HCT116 (cell line): ENCODE results near the gene DYDC2. TPM values are rescaled to one million over a fixed set of nuclear protein-coding genes. Genes with fewer than 3 reads are reported as not detected.

Experiments used
- ATAC-seq: fragments of 200-7000 bp; cut with Tn5 transposase; 2 replicates; pipeline ENCODE4 v1.9.1; 2020; ENCODE audit warnings: mild to moderate bottlenecking, moderate library complexity
- BruUV-seq: library from RNA; stranded (reverse); fragments of 400-500 nt; replicated peaks from 2 replicates; lab custom pipeline; 2021; lab: Mats Ljungman, UMichigan
- CTCF ChIA-PET: fragments of 300-600 bp; sonication (Branson Sonifier 250); formaldehyde crosslinking; loops from one replicate; lab custom pipeline; 2021; ENCODE audit warnings: antibody characterized with exemption; lab: Charles Lee
- POLR2A ChIA-PET: fragments of 300-600, 350-600 bp; sonication (Branson Sonifier 250); formaldehyde crosslinking; loops from one replicate; lab custom pipeline; 2021; ENCODE audit warnings: antibody characterized with exemption; lab: Charles Lee
- RAD21 ChIA-PET, 2 experiments: fragments of 300-600 bp; sonication (Branson Sonifier 250); formaldehyde crosslinking; loops; one replicate each; lab custom pipeline; 2023; ENCODE audit warnings: low total read pairs in 2 of 2; ENCODE audit not compliant: uncharacterized antibody in 2 of 2, unreplicated experiment in 2 of 2, low non-redundant PET in 1 of 2; lab: Charles Lee
- DNase-seq: peaks from one replicate; pipeline ENCODE4 v3.0.0-alpha.2; 2010; ENCODE audit warnings: low read depth, low spot score
- H2AFZ ChIP-seq: fragments of 200-600 bp; shearing (Covaris generic), sonication (generic); 2 replicates; pipeline ENCODE4 v1.6.1; 2017; ENCODE audit warnings: low read depth, mixed run types, mixed read lengths, antibody characterized with exemption, low read length; ENCODE audit not compliant: poor library complexity, severe bottlenecking
- H3K27ac ChIP-seq: 2 replicates; pipeline ENCODE4 v1.5.1; 2012; ENCODE audit warnings: low read depth, low read length
- H3K27me3 ChIP-seq: fragments of 200-600 bp; sonication (generic); 2 replicates; pipeline ENCODE4 v1.6.1; 2016; ENCODE audit warnings: mixed run types, low read length, mixed read lengths; ENCODE audit not compliant: insufficient read depth
- H3K36me3 ChIP-seq, 2 experiments: fragments of 200-500 bp in 1 of 2; fragments of 200-600 bp in 1 of 2; sonication (Bioruptor generic) in 1 of 2; sonication (generic) in 1 of 2; 2 replicates each; pipeline versions ENCODE4 v1.5.1 to v1.6.1; 2014 to 2016; ENCODE audit warnings: low read length in 2 of 2, inconsistent platforms in 1 of 2, mixed read lengths in 1 of 2, mixed run types in 1 of 2; ENCODE audit not compliant: insufficient read depth in 2 of 2, control insufficient read depth in 1 of 2
- H3K4me1 ChIP-seq, 2 experiments: fragments of 200-600 bp in 1 of 2; sonication (generic) in 1 of 2; 2 replicates each; pipeline versions ENCODE4 v1.5.1 to v1.6.1; 2012 to 2017; ENCODE audit warnings: low read length in 2 of 2, inconsistent platforms in 1 of 2, mild to moderate bottlenecking in 1 of 2, mixed read lengths in 1 of 2, mixed run types in 1 of 2, moderate library complexity in 1 of 2; ENCODE audit not compliant: insufficient read depth in 2 of 2, control insufficient read depth in 1 of 2
- H3K4me2 ChIP-seq: fragments of 200-600 bp; sonication (generic); 2 replicates; pipeline ENCODE4 v1.6.1; 2017; ENCODE audit warnings: mixed run types, low read length, mixed read lengths
- H3K4me3 ChIP-seq, 2 experiments: fragments of 200-600 bp in 1 of 2; sonication (generic) in 1 of 2; replicated peaks in 1 of 2; 2 replicates each; pipeline ENCODE4 v1.5.1; 2011 to 2016; ENCODE audit warnings: low read length in 2 of 2, control low read depth in 1 of 2, low read depth in 1 of 2, mild to moderate bottlenecking in 1 of 2, mixed read lengths in 1 of 2, mixed run types in 1 of 2
- H3K79me2 ChIP-seq: fragments of 200-600 bp; sonication (generic); 2 replicates; pipeline ENCODE4 v1.6.1; 2017; ENCODE audit warnings: mild to moderate bottlenecking, mixed run types, low read length, moderate library complexity, mixed read lengths; ENCODE audit not compliant: insufficient read depth
- H3K9ac ChIP-seq: fragments of 200-600 bp; sonication (generic); 2 replicates; pipeline ENCODE4 v1.6.1; 2016; ENCODE audit warnings: low read length, mixed read lengths
- H3K9me2 ChIP-seq: fragments of 200-600 bp; sonication (generic), shearing (Covaris generic); 2 replicates; pipeline ENCODE4 v1.6.1; 2017; ENCODE audit warnings: mixed run types, mild to moderate bottlenecking, moderate library complexity; ENCODE audit not compliant: insufficient read depth
- H3K9me3 ChIP-seq, 2 experiments: fragments of 200-500 bp in 1 of 2; fragments of 200-600 bp in 1 of 2; sonication (Bioruptor generic) in 1 of 2; sonication (generic) in 1 of 2; 2 replicates each; pipeline ENCODE4 v1.6.1; 2014 to 2017; ENCODE audit warnings: low read length in 2 of 2, mixed read lengths in 2 of 2, inconsistent platforms in 1 of 2, low read depth in 1 of 2, mild to moderate bottlenecking in 1 of 2, mixed run types in 1 of 2, moderate library complexity in 1 of 2; ENCODE audit not compliant: control insufficient read depth in 1 of 2, insufficient read depth in 1 of 2
- H4K20me1 ChIP-seq: fragments of 200-600 bp; sonication (generic), shearing (Covaris generic); 2 replicates; pipeline ENCODE4 v1.6.1; 2017; ENCODE audit warnings: mixed run types, mild to moderate bottlenecking, moderate library complexity; ENCODE audit not compliant: insufficient read depth
- EZH2 ChIP-seq: fragments of 200-600 bp; sonication (generic); IDR thresholded peaks from 2 replicates; pipeline ENCODE4 v1.6.1; 2017; ENCODE audit warnings: antibody characterized with exemption, mixed run types
- POLR2AphosphoS5 ChIP-seq: IDR thresholded peaks from 2 replicates; pipeline ENCODE4 v1.6.1; 2011; ENCODE audit warnings: mild to moderate bottlenecking, low read depth, low read length, moderate library complexity
- YY1 ChIP-seq: IDR thresholded peaks from 2 replicates; pipeline ENCODE4 v1.6.1; 2011; ENCODE audit warnings: low read length, low read depth, moderate library complexity, mild to moderate bottlenecking; ENCODE audit not compliant: insufficient replicate concordance; ENCODE audit errors: extremely low read depth
- intact Hi-C: fragments of 100-400 bp; cut with micrococcal nuclease; formaldehyde crosslinking; loops from 2 replicates; pipeline ENCODE4 v1.10.0; 2022
- total RNA-seq: library from RNA; stranded (reverse); gene quantifications from one replicate; pipeline ENCODE4 v1.2.1, GENCODE V29; 2021; ENCODE audit not compliant: unreplicated experiment
- TF ChIP-seq, protein P1 (sequence below): IDR thresholded peaks from 2 replicates; pipeline ENCODE4 v1.6.1; 2011; ENCODE audit warnings: mild to moderate bottlenecking, low read length, moderate library complexity; ENCODE audit not compliant: insufficient replicate concordance; ENCODE audit errors: extremely low read depth

The DYDC2 gene
- total RNA-seq, 1 experiment from 2014 or later = not detected

GRCh38 chr10:80371467-80371866 lies 14.9 kb downstream of the DYDC2 start:
- no TSS peak for BruUV-seq
- no peaks in the 10 kb centered on the region for H4K20me1 ChIP-seq
- no peak overlapping the region for H3K9ac ChIP-seq
- POLR2A ChIA-PET = no interaction called here
- no peaks in the 10 kb centered on the region for H3K9me2 ChIP-seq
- DNase-seq (no peak), ATAC-seq (no peak)
- CTCF ChIA-PET = interaction anchor here (0.6 kb wide), 1 partner anchor 26 kb away, joined by 5 read pairs; no protein-coding TSS in a partner anchor
- H2AFZ ChIP-seq = no peak overlapping the region
- RAD21 ChIA-PET = no interaction called here
- no peaks in the 10 kb centered on the region for H3K36me3 ChIP-seq
- no peak for TF ChIP-seq POLR2AphosphoS5
- TF ChIP-seq EZH2 = no peak
- TF ChIP-seq YY1 = no peak
- no peaks in the 10 kb centered on the region for H3K27me3 ChIP-seq
- no peak overlapping the region for H3K4me2 ChIP-seq
- intact Hi-C loops = no loop called here
- H3K4me3 ChIP-seq = no peak overlapping the region
- H3K79me2 ChIP-seq = no peaks in the 10 kb centered on the region
- H3K4me1 ChIP-seq = no peaks in the 10 kb centered on the region
- H3K9me3 ChIP-seq = peaks cover 0 to 4% of the 10 kb centered on the region in 2 experiments; a peak in 1 of 4 replicates
- H3K27ac ChIP-seq = no peak overlapping the region

DNA sequence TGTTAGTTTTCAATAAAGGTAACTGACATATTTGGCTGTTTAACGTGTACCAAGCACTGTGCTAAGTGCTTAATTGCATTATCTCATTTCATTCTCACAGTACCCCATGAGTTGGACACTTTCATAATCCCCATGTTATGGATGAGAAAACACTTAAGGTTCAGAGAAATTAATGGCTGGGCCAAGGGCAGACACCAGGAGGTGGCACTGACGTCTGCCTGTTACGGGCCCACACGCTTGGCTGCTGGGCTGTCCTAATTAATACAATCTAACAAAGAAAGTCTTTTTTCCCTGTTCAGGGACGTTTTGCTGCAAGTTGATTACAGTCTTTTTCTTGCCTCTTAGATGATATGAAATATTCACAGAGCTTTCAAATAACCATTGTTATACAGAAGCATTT lies 16.1 kb downstream of the DYDC2 start:
- Histone ChIP-seq H2AFZ (no peak overlapping the region), H3K4me1 (no peaks in the 10 kb centered on the region), H3K79me2 (no peaks in the 10 kb centered on the region), H3K9ac (no peak overlapping the region), H3K4me3 (no peak overlapping the region), H3K9me3 (peaks cover 0 to 4% of the 10 kb centered on the region in 2 experiments; a peak in 1 of 4 replicates), H3K27me3 (no peaks in the 10 kb centered on the region), H3K36me3 (no peaks in the 10 kb centered on the region), H3K9me2 (no peaks in the 10 kb centered on the region), H3K27ac (no peak overlapping the region), H4K20me1 (no peaks in the 10 kb centered on the region), H3K4me2 (no peak overlapping the region)
- intact Hi-C loops = no loop called here
- ChIA-PET RAD21 (no interaction called here), POLR2A (no interaction called here), CTCF (no interaction called here)
- BruUV-seq = no TSS peak
- no peak for ATAC-seq
- no peak for DNase-seq
- TF ChIP-seq, protein P1, sequence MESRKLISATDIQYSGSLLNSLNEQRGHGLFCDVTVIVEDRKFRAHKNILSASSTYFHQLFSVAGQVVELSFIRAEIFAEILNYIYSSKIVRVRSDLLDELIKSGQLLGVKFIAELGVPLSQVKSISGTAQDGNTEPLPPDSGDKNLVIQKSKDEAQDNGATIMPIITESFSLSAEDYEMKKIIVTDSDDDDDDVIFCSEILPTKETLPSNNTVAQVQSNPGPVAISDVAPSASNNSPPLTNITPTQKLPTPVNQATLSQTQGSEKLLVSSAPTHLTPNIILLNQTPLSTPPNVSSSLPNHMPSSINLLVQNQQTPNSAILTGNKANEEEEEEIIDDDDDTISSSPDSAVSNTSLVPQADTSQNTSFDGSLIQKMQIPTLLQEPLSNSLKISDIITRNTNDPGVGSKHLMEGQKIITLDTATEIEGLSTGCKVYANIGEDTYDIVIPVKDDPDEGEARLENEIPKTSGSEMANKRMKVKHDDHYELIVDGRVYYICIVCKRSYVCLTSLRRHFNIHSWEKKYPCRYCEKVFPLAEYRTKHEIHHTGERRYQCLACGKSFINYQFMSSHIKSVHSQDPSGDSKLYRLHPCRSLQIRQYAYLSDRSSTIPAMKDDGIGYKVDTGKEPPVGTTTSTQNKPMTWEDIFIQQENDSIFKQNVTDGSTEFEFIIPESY = no peak
- no peak for TF ChIP-seq EZH2
